H7 (cell line): ENCODE measurements around the gene CHRNA10. TPM values are rescaled to one million over a fixed set of nuclear protein-coding genes. Genes with fewer than 3 reads are reported as not detected.

ENCODE experiments used
- DNase-seq: peaks from one replicate; pipeline ENCODE4 v3.0.0; 2012
- H3K27me3 ChIP-seq: 2 replicates; pipeline ENCODE4 v1.6.0; 2011; ENCODE audit warnings: mild to moderate bottlenecking, low read length; ENCODE audit not compliant: control insufficient read depth, insufficient read depth
- H3K36me3 ChIP-seq: replicated peaks from 2 replicates; pipeline ENCODE4 v1.5.1; 2011; ENCODE audit warnings: low read length; ENCODE audit not compliant: control insufficient read depth, insufficient read depth
- H3K4me3 ChIP-seq: 2 replicates; pipeline ENCODE4 v1.5.1; 2011; ENCODE audit warnings: low read depth, mild to moderate bottlenecking, control low read depth, low read length, moderate library complexity; ENCODE audit not compliant: insufficient read depth
- total RNA-seq: library from RNA; depleted of rRNA; stranded (reverse); fragments of >200 nt; shearing (Covaris generic); gene quantifications from 2 replicates; pipeline ENCODE4 v1.2.3, GENCODE V29; 2014; rRNA removed

CHRNA10 gene, protein sequence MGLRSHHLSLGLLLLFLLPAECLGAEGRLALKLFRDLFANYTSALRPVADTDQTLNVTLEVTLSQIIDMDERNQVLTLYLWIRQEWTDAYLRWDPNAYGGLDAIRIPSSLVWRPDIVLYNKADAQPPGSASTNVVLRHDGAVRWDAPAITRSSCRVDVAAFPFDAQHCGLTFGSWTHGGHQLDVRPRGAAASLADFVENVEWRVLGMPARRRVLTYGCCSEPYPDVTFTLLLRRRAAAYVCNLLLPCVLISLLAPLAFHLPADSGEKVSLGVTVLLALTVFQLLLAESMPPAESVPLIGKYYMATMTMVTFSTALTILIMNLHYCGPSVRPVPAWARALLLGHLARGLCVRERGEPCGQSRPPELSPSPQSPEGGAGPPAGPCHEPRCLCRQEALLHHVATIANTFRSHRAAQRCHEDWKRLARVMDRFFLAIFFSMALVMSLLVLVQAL
- 0.66 and 0.67 TPM in 2 replicates for total RNA-seq

DNA sequence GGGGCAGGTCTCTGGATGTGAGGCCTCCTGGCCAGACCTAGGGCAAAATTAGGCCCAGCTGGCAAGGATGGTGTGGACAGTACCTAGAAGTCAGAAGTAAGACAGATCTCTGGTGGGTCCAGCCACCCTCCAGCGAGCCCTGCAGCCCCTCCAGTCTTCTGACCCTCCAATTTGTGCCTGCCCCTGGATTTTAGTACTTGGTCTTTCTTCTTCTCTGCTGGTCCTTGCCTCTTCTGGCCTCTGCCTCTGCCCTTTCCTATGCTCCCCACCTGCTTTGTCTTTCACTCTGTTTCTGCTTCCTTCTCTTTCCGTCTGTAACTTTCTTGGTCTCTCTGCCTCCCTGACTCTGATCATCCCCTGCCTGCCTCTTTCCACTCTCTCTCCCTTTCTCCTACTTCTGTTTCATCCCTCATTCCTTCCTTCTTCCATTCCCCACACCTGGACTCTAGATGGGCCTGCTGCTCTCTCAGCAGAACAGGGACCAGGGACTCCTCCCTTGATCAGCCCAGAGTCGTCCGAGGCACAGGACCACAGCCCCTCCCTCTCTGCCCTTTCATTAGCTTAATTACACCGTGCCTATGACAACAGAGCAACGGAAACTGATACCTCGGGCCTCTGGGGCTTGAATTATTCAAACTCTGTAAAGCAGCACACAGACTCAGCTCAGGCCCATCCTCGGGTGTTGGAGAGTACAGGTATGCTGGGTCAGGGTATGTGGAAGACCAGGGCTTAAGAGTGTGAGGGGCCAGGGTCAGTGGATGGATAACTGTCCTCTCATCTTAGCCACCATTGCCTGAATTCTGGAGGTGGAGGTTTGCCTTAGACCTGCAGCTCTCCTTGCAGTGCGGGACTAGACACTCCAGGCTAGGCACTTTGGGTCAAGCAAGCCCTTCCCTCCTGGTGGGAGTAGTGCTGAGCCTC lies at the start of gene CHRNA10:
Gene CHRNA10 (minus strand): TSS at position 51 of the 921 bp plus-strand sequence. CDS start 72 bp downstream, outside the sequence.
- Histone ChIP-seq H3K4me3 (no peak within 1 kb of the TSS), H3K27me3 (no peaks in the 10 kb centered on the region), H3K36me3 (peaks cover 20% of the 10 kb centered on the region)
- DNase-seq: no peak

DNA sequence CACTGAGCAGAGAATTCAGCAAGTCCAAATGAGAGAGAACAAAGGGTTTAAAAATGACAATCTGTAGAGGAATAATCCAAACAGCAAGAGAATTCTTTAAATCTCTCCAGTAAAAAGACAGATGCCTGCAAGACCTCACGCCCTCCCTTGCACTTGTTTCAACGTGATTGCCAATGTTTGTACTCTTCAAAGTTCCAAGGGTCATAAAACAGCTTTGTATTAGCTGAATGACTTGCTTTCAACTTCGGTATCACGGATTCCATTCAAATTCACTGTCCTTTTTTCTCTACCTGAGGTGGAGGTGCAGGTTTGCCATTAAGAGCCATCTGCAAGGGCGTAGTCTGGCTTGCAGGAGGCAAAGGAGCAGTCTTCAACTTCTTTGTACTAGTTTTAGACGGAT lies 41.1 kb upstream of the CHRNA10 start:
- DNase-seq: no peak
- Histone ChIP-seq H3K4me3 (no peak overlapping the region), H3K27me3 (no peaks in the 10 kb centered on the region), H3K36me3 (peaks cover 25% of the 10 kb centered on the region)

DNA sequence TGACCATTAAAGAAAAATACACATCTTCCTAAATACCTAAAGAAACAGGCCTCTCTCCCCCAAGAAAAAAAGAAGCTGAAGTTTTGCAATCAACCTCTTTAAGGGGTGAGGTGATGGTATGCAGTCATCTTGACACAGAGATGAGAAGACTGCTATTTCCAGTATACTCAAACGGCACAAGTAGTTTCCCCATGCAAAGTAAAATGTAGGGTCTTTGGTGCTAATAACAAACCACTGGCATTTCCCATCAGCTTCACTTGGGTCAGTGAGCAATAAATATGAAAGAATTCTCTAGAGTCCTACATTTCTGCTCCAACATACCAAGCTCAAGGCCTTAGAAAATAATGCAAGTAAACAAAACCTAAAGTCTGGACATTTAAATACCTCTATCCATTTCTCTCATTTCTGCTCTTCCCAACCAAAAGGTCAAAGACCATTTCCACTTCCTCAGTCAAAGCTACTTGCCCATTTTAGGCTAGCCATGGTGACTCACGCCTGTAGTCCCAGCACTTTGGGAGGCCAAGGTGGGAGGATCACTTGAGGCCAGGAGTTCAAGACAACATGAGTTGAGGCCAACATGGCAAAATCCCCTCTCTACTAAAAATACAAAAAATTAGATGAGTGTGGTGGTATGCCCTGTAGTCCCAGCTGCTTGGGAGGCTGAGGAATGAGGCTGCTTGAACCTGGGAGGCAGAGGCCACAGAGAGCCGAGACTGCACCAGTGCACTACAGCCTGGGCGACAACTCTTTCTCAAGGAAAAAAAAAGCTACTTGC lies 39.5 kb upstream of the CHRNA10 start:
- Histone ChIP-seq H3K4me3 (no peak overlapping the region), H3K36me3 (peaks cover 21% of the 10 kb centered on the region), H3K27me3 (no peaks in the 10 kb centered on the region)
- no peak for DNase-seq

DNA sequence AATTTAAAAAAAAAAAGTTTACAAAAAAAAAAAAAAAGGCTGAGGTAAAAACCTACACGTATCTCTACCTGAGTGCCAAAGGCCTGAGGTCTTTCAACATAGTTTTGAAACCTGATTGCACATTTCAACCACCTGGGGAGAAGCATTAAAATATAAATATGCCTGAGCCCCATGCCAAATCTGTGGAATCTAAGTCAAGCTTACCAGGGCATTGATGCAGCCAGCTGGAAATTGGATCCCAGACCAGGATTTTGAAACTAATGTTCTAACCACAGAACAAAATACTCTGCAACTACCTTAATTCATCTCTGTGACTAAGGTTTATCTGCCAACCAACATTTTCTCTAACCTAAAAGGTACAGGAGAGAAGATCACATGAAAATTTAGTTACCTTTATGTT lies 38.8 kb upstream of the CHRNA10 start:
- Histone ChIP-seq H3K27me3 (no peaks in the 10 kb centered on the region), H3K36me3 (peaks cover 24% of the 10 kb centered on the region), H3K4me3 (no peak overlapping the region)
- DNase-seq: no peak

DNA sequence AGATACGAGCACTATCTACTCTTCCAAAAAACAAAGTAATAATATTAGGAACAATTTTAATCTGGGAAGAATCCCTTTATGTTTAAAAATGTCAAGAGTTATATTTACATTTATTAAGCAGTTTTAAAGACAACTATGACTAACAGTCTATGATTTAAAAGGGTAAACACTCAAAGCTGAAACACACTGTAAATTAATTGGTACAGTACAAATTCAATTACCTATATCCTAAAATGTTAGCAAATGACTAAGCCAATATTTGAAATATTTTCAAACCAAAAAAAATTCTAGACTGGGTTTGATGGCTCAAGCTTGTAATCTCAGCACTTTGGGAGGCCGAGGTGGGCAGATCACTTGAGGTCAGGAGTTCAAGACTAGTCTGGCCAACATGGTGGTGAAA lies 36.0 kb upstream of the CHRNA10 start:
- no peak for DNase-seq
- Histone ChIP-seq H3K36me3 (peaks cover 22% of the 10 kb centered on the region), H3K27me3 (no peaks in the 10 kb centered on the region), H3K4me3 (no peak overlapping the region)

DNA sequence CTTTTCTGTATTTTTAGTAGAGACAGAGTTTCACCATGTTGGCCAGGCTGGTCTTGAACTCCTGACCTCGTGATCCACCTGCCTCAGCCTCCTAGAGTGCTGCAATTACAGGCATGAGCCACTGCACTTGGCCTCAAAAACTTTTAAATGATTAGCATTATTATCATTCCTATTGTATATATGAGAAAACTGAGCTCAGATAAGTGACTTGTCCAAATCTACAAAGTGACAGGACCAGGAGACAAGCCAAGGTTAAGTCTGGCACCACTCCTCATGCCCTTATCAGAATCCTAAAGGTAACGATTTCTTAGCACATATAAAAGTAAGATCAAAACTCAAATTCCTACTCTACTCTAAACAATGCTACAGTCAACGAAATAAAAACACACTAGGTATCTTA lies 32.2 kb upstream of the CHRNA10 start:
- Histone ChIP-seq H3K27me3 (no peaks in the 10 kb centered on the region), H3K4me3 (no peak overlapping the region), H3K36me3 (peaks cover 32% of the 10 kb centered on the region)
- DNase-seq: no peak

DNA sequence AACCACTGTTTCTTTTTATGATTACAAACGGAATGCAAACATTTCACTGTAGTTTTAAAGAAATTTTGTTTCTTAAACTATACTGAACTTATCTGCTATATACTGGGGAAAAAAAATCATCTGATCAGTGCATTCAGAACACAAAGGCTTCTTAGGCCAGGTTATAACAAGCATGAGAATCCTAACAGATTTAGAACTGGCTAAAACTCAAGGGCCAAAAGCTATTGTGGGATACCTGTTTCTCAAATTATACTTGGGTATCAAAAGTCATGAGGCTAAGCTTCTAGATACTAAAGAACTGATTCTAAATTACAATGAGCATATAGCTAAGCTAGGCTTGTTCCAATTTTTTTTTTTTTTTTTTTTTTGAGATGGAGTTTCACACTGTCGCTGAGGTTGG lies 29.7 kb upstream of the CHRNA10 start:
- H3K36me3 ChIP-seq: peaks cover 35% of the 10 kb centered on the region

DNA sequence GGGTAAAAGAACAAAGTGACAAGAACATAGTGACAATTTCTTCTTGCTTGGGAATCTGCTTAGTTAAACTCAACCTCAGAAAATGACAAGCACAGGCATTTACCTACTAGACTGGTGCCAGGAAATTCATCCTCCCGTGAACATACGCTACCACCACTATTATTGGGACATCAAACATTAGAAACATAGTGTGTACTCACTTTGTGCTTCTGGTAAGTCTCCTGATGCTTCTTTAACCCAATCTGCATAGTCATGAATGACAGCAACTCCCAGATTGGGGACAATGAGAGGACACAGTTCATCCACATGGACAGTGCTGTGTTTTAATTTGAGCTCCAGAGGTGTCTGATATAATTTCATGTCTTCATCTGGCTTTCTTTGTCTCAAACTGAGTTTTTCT lies 29.2 kb upstream of the CHRNA10 start:
- no peak for DNase-seq
- Histone ChIP-seq H3K36me3 (peaks cover 35% of the 10 kb centered on the region), H3K27me3 (no peaks in the 10 kb centered on the region), H3K4me3 (no peak overlapping the region)

More for the DNA sequence above, 29.7 kb upstream of the CHRNA10 start:
- DNase-seq: no peak
- H3K4me3 ChIP-seq: no peak overlapping the region
- H3K27me3 ChIP-seq: no peaks in the 10 kb centered on the region

DNA sequence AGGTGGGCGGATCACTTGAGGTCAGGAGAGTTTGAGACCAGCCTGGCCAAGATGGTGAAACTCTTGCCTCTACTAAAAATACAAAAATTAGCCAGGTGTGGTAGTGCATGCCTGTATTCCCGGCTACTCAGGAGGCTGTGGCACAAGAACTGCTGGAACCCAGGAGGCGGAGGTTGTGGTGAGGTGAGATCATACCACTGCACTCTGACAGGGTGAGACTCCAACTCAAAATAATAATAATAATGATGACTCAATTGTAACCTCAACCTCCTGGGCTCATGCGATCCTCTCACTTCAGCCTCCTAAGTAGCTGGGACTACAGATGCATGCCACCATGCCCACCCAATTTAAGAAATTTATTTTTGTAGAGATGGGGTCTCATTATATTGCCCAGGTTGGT lies 15.6 kb upstream of the CHRNA10 start:
- Histone ChIP-seq H3K27me3 (no peaks in the 10 kb centered on the region), H3K36me3 (peaks cover 42% of the 10 kb centered on the region), H3K4me3 (no peak overlapping the region)
- DNase-seq: no peak

DNA sequence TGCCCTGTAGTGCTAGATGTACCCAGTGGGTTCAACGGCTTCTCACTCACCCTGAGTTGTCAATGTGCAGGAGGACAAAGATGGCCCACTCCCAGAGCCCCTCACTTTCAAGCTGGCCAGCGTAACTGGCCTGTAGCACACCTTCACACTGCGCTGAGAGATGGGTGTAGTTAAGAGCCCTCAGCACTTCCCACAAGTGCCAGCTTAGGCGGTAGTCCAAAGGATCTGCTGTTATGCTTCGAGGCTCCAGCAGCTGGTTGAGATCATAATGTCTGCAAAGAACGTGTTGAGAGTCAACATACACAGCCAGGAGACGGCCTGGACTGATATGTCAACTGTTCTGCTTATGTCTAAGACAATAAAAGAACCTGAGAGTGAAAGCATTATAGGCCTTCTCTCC lies 14.7 kb upstream of the CHRNA10 start:
- no peak overlapping the region for H3K4me3 ChIP-seq
- no peak for DNase-seq
- peaks cover 39% of the 10 kb centered on the region for H3K36me3 ChIP-seq
- no peaks in the 10 kb centered on the region for H3K27me3 ChIP-seq

DNA sequence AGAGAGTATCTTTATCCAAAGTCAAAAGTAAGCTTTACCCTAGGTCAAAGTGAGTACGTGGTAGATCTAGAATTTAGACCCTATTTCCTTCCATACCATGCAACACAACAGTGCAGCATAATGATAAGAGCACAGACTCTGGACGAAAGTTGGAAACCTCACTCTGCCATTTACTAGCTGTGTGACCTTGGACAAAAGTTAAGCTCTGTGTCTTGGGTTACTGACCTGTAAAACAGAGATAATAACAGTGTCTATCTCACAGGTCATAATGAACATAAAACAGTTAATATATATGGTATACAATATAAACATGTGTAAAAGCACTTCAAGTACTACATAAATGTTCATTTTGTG lies 13.6 kb upstream of the CHRNA10 start:
- Histone ChIP-seq H3K27me3 (no peaks in the 10 kb centered on the region), H3K36me3 (peaks cover 42% of the 10 kb centered on the region), H3K4me3 (no peak overlapping the region)
- no peak for DNase-seq

DNA sequence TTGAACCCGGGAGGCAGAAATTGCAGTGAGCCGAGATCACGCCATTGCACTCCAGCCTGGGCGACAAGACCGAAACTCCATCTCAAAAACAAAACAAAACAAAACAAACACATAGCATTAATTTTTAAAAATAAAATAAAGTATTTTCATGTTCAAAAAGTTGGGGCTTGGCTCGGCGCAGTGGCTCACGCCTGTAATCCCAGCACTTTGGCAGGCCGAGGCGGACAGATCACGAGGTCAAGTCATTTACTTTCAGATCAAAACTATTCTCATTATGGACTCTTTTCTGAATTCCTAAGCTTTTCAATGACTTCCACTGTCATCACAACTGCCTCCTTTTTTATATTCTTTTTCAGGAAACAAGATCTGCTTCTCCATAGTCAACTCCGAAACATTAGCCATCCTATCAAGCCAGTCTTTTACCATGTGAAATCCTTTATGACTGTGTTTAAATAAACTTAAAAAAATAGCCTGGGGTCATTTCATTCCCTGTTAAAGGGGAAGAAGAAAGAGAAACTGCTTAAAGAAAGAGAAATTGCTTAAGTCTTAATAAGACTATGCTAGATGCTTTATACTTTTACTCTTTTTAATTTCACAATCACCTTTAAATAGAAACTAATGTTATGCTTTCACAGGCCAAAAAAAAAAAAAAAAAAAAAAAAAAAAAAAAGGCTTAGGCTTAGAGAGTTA lies 13.1 kb upstream of the CHRNA10 start:
- Histone ChIP-seq H3K27me3 (no peaks in the 10 kb centered on the region), H3K36me3 (peaks cover 47% of the 10 kb centered on the region), H3K4me3 (no peak overlapping the region)
- no peak for DNase-seq

DNA sequence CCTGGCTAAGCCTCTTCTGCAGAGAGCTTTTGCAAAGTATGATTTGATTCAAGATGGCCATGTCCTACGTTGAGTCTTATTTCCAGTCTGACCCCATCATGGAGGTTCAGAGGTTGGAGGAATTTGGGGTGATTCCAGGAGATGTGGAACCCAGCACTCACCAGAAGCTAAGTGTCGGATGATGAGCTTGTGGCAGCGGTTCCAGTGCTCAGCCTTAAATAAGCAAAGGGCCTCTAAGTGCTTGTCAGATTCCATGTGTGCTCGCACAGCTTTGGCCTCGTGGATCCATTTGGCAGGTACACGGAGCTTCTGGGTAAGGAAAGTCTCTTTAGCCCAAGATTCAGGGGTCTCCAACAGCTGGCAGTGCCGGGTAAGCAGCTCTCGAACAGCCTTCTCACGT lies 11.9 kb upstream of the CHRNA10 start:
- no peak overlapping the region for H3K4me3 ChIP-seq
- no peak for DNase-seq
- peaks cover 54% of the 10 kb centered on the region for H3K36me3 ChIP-seq
- no peaks in the 10 kb centered on the region for H3K27me3 ChIP-seq

DNA sequence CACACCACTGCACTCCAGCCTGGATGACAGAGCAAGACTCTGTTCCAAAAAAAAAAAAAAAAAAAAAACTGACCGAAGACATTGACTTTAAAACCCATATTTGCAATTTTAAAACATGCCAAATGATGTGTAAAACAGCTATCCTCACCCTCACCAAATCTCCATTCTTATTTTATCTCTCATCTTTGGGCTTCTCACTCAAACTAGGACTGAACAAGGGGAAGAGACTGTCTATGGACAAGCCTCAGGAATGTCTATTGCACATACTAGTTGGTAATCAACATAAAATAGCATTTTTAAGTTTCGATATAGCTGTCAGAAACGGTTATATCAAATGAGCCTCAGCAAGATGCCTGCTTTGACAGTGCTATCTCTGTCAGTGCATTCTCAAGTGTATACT lies 7.9 kb upstream of the CHRNA10 start:
- no peak overlapping the region for H3K4me3 ChIP-seq
- no peaks in the 10 kb centered on the region for H3K27me3 ChIP-seq
- DNase-seq: no peak
- H3K36me3 ChIP-seq: peaks cover 55% of the 10 kb centered on the region
